ENCODE measurements around the gene SH3BP1.

GRCh38 chr22:37692627-37693285, 53.3 kb downstream of the SH3BP1 start:
- TF ChIP-seq CTCF (IDR thresholded peaks at IDR 0.05) (no peak), POLR2A (IDR thresholded peaks at IDR 0.05) (no peak)

Measured in esophagus squamous epithelium (tissue), 4 donors.